NCI-H1105 treated with DMSO at 0.1 percent for 48 hours (cell line): Measurements from ENCODE around the gene LMNTD2.

Source experiments
- DNase-seq: peaks from one replicate; lab custom pipeline; 2025; lab: John Stamatoyannopoulos, UW

The LMNTD2 gene

DNA sequence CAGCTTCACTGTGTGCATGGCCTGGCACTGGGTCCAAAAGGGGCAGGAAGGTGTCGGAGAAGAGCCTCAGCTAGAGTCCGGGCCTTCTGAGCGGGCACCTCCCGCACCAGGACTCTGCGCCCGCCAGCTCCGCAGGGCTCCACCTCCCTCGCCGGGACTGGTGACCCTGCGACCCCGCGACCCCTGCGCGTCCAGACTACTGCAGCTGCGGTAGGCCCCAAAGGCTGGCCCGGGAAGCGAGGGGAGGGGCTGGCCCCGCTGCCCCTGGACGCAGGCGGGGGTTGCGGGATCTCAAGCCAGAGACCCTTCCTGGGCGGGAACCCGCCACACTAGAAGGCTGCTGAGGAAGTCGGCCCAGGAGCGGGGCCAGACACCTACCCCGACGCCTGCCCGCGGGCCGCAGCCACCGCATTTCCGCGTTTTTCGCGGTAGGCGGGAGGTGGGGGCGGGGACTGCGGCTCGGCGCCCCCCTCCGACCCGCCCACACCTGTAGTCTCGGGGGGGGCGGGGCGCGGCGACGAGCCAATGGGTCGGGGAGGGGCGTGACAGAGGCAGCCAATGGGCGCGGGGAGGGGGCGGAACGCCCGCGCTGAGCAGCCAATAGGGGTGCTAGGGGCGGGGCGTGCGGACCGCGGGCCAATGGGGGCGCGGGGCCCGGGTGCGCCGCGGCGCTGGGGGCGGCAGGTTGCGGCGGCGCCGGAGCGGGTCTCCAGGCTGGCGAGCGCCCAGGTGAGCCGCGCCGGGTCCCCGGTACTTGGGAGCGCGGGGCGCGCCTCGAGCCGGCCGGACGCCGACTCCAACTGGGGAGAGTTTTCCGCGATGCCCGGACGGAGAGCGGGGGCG is at the start of gene LMNTD2, which contains the start of gene RASSF7:
Gene LMNTD2, minus strand, starts transcription at position 434 of the 843 bp plus-strand sequence. Its CDS starts 22 bp downstream, at position 412.
Gene RASSF7, plus strand, starts transcription at position 666 of the 843 bp plus-strand sequence. CDS start 799 bp downstream, outside the sequence.
- DNase-seq: peak; percentile 86

GRCh38 chr11:609341-609811 is 48.8 kb upstream of the LMNTD2 start:
- no peak for DNase-seq

DNA sequence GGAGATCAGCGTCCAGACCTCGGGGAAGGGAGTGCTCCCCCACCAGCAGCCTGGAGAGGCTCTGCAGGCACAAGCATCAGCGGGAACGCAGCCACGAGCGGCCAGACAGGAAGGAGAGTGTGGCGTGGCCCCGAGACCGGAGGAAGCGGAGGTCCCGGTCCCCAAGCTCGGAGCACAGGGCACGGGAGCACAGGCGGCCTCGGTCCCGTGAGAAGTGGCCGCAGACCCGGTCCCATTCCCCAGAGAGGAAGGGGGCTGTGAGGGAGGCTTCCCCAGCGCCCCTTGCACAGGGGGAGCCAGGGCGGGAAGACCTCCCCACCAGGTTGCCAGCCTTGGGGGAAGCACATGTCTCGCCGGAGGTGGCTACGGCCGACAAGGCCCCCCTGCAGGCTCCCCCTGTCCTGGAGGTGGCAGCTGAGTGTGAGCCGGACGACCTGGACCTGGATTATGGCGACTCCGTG is 48.3 kb upstream of the LMNTD2 start:
- DNase-seq: no peak

DNA sequence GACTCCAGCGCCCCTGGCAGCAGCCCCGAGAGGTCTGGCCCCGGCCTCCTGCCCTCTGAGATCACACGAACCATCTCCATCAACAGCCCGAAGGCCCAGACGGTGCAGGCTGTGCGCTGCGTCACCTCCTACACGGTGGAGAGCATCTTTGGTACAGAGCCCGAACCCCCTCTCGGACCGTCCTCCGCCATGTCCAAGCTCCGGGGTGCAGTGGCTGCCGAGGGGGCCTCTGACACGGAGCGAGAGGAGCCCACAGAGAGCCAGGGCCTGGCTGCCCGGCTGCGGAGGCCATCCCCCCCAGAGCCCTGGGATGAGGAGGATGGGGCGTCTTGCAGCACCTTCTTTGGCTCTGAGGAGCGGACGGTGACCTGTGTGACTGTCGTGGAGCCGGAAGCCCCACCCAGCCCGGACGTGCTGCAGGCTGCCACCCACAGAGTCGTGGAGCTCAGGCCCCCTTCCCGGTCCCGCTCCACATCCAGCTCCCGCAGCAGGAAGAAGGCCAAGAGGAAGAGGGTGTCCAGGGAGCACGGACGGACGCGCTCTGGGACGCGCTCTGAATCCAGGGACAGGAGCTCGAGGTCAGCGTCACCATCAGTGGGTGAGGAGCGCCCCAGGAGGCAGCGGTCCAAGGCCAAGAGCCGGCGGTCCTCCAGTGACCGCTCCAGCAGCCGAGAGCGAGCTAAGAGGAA is 47.6 kb upstream of the LMNTD2 start:
- no peak for DNase-seq

DNA sequence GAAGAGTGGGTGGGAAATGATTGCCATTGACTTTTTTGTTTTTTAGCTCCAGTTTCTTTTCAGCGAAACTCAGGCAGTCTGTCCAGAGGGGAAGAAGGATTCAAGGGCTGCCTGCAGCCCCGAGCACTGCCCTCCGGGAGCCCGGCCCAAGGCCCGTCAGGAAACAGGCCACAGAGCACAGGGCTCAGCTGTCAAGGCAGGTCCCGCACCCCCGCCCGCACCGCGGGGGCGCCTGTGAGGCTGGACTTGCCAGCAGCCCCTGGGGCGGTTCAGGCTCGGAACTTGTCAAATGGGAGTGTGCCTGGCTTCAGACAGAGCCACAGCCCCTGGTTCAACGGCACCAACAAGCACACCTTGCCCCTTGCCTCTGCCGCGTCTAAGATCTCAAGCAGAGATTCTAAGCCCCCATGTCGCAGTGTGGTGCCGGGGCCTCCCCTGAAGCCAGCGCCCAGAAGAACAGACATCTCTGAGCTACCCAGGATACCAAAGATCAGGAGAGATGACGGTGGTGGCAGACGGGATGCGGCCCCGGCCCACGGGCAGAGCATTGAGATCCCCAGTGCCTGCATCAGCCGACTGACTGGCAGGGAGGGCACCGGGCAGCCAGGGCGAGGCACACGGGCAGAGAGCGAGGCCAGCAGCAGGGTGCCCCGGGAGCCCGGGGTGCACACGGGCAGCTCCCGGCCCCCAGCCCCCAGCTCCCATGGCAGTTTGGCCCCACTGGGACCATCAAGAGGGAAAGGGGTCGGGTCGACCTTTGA is 46.7 kb upstream of the LMNTD2 start:
- no peak for DNase-seq

- DNase-seq: no peak
Measured at GRCh38 chr11:606245-606644, 45.7 kb upstream of the LMNTD2 start.

GRCh38 chr11:605286-606129 is 45.0 kb upstream of the LMNTD2 start:
- no peak for DNase-seq

DNA sequence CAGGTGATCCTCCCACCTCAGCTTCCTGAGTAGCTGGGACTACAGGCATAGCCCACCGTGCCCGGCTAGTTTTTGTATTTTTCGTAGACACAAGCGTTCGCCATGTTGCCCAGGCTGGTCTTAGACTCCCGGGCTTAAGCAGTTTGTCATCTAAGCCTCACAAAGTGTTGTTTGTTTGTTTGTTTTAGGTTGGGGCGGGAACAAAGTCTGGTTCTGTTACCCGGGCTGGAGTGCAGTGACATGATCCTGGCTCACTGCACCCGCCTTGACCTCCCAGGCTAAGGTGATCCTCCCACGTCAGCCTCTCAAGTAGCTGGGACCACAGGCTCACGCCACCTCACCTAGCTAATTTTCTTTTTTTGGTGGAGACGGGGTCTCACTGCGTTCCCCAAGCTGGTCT is 42.6 kb upstream of the LMNTD2 start:
- no peak for DNase-seq

DNA sequence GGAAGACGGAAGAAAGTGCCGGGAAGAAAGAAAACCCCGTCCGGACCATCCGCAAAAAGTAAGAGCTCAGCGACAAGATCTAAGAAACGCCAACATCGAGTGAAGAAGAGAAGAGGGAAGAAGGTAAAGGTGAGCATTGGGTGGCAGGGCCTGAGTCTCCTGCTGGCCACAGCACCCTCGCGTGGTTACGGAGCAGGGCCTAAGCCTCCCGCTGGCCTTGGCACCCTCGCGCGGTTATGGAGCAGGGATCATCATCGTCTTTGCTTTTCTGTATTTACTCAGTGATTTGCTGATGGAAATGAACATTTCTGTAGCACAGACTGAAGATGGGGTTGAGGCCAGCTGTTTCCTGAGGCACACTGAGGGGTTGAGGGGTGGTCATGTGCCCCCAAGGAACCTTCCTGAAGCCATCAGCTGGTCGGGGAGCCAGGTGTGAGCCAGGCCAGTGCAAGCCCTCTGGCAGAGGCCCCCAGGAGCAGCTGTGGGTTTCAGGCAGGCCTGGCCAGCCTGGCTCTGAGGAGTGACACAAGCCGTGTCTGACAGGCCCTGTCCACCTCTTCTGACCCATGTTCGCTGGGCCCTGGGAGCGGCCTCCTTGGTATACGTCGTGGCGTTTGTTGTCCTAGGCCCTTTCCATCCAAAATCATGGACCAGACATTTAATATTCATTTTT is 41.2 kb upstream of the LMNTD2 start:
- DNase-seq: no peak

- DNase-seq: no peak
Measured at GRCh38 chr11:598005-598680, 37.6 kb upstream of the LMNTD2 start.

DNA sequence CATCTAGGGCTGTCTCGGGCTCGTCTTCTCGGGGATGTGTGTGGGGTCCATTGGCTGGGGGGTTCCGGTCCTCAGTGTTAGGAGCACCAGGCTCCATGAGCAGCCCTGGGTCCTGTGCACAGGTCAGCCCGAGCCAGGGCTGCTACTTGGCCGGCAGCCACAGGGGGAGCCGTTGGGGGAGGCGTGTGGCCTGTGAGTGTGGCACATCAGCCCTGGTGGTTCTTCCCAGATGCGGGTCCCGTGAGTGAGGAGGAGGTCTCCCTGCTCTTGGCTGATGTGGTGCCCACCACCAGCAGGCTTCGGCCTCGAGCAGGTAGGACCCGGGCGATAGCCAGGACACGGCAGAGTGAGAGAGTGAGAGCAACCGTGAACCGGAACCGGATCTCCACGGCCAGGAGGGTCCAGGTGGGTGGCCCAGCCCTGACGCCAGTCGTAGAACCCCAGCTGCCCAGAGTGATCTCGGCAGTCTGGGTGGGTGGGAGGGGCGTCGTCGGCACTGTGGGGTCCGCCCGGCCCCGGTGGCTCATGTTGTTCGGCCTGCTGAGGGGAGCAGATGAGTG is 36.7 kb upstream of the LMNTD2 start:
- DNase-seq: no peak

DNA sequence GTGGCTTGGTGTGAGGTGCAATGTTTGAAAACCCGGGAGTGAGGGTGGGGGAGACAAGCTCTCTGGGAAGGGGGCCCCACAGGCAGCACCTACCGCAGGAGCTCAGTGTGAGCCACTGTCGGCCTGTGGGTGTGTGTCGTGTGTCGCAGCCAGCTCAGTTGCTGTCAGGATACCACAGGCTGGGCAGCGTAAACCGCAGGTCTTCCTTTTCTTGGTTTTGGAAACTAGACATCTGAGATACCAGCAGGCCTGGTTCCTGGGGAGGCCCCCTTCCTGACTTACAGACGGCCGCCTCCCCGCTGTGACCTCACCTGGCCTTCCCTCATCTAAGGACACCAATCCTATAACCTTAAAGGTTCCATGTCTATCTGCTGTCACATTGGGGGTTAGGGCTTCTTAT is 35.8 kb upstream of the LMNTD2 start:
- no peak for DNase-seq

- DNase-seq: no peak
Measured at GRCh38 chr11:595400-595799, 34.9 kb upstream of the LMNTD2 start.

DNA sequence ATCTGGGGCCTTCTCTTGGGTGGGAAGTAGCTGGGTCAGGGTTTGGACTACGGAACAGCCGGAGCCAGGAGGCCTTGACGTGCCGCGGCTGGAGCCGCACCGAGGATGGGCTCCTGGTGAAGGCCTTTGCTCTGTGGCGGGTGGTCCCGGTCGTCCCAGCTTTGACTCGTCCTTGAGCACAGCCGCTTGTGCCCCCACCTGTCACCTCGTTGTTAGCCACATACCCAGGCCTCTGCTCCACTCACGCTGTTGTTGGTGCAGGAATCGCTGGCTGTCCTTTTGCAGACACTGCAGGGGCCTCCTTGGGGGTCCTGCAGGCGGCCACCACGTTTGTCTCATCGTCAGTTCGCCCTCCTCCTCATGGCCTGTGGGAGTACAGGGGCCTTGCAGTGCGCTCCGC is 32.8 kb upstream of the LMNTD2 start:
- no peak for DNase-seq

DNA sequence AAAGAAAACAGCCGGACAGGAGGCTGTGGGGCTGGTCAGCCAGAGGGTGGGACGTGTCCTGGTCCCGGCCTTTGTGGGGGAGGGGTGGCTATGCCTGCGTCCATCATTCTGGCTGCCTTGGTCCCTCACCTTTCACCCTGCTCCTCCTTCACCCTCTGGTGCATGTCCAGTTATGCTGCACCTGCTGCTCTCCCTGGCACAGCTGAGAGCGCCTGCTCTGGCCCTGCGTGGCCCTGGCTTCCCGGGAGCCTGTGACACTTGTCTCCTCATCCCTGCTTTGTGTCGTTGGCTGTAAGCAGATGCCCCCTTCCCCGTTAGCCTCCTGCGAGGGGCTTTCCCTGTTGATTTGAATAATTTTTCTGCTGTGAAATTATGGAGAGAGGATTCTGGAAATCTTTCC is 32.4 kb upstream of the LMNTD2 start:
- DNase-seq: no peak

DNA sequence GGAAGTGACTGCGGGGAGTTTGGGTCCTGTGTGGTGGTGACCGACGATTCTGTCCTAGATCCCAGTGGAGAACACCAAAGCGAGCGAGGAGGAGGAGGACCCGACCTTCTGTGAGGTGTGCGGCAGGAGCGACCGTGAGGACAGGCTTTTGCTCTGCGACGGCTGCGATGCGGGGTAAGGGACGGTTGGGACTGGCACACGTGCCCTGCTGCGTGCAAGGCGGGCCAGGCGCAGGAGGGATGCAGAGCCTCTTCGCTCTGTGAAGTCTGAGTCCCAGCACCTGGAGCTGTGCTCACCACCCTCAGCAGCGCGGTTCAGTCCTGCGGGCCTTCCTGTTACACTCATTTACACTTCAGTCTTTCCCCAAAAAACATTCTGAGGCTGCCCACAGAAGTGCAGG is 32.0 kb upstream of the LMNTD2 start:
- DNase-seq: no peak

- no peak for DNase-seq
Measured at GRCh38 chr11:590997-591396, 30.5 kb upstream of the LMNTD2 start.

DNA sequence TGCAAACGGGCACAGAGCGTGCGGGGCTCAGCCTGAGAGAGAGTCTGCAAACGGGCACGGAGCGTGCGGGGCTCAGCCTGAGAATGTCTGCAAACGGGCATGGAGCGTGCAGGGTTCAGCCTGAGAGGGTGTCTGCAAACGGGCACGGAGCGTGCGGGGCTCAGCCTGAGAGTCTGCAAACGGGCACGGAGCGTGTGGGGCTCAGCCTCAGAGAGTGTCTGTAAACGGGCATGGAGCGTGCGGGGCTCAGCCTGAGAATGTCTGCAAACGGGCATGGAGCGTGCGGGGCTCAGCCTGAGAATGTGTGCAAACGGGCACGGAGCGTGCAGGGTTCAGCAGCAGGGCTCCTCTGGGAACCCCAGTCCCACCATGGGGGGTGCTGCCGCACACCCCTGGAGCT is 29.3 kb upstream of the LMNTD2 start:
- DNase-seq: no peak

GRCh38 chr11:587978-588380 is 27.4 kb upstream of the LMNTD2 start:
- DNase-seq: no peak

DNA sequence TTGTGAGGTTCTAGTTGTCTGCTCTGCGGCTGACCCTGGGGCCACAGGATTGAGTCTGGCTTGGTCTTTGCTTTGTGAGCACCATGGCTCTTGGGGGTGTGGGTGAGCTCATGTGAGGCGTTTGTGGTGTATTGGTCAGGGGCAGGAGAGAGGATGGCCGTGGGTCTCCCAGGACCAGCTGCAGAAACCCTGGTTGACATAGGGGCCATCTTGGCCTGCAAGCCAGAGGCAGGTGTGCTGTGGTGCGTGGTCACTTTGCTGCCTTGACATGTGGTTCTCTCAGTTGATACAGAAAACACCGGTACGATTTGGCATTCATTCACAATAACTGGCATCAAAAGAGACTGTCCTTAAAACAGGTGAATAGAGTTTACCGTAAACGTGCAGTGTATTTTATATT is 27.0 kb upstream of the LMNTD2 start:
- DNase-seq: no peak
